OCI-LY1 (cell line): ENCODE measurements around the gene PIEZO1.

Source experiments
- H2AFZ ChIP-seq: fragments of 200-600 bp; sonication (generic), shearing (Covaris generic); 2 replicates; pipeline ENCODE4 v1.6.0; 2014; ENCODE audit warnings: antibody characterized with exemption, mild to moderate bottlenecking, low read length
- H3F3A ChIP-seq: fragments of 200-600 bp; sonication (generic), shearing (Covaris generic); 2 replicates; pipeline ENCODE4 v1.6.0; 2014; ENCODE audit warnings: mild to moderate bottlenecking, antibody characterized with exemption, low read length, moderate library complexity; ENCODE audit not compliant: insufficient read depth
- H3K27ac ChIP-seq: fragments of 200-600 bp; sonication (generic); 2 replicates; pipeline ENCODE4 v1.5.1; 2014; ENCODE audit warnings: low read length, mixed run types, mild to moderate bottlenecking, low read depth; ENCODE audit not compliant: poor library complexity, severe bottlenecking
- H3K27me3 ChIP-seq: fragments of 200-600 bp; sonication (generic); 2 replicates; pipeline ENCODE4 v1.6.0; 2014; ENCODE audit warnings: antibody characterized with exemption, mild to moderate bottlenecking, low read length, moderate library complexity; ENCODE audit not compliant: insufficient read depth
- H3K36me3 ChIP-seq: fragments of 200-600 bp; sonication (generic); 2 replicates; pipeline ENCODE4 v1.6.1; 2014; ENCODE audit warnings: mild to moderate bottlenecking, antibody characterized with exemption, low read length, moderate library complexity, mixed read lengths; ENCODE audit not compliant: insufficient read depth
- H3K4me1 ChIP-seq: fragments of 200-600 bp; sonication (generic); 2 replicates; pipeline ENCODE4 v1.5.1; 2014; ENCODE audit warnings: mild to moderate bottlenecking, low read length, moderate library complexity; ENCODE audit not compliant: insufficient read depth, severe bottlenecking
- H3K4me2 ChIP-seq: fragments of 200-600 bp; sonication (generic), shearing (Covaris generic); 2 replicates; pipeline ENCODE4 v1.6.1; 2014; ENCODE audit warnings: low read length
- H3K4me3 ChIP-seq: fragments of 200-600 bp; sonication (generic); 2 replicates; pipeline ENCODE4 v1.5.1; 2014; ENCODE audit warnings: low read length, low read depth, mild to moderate bottlenecking, mixed read lengths; ENCODE audit not compliant: poor library complexity, severe bottlenecking
- H3K79me2 ChIP-seq: fragments of 200-600 bp; shearing (Covaris generic); 2 replicates; pipeline ENCODE4 v1.6.1; 2016; ENCODE audit warnings: mixed run types, low read length, mixed read lengths; ENCODE audit not compliant: insufficient read depth
- H3K9ac ChIP-seq: fragments of 200-600 bp; sonication (generic), shearing (Covaris generic); 2 replicates; pipeline ENCODE4 v1.6.1; 2014; ENCODE audit warnings: mild to moderate bottlenecking, low read length, mixed read lengths
- H3K9me2 ChIP-seq: fragments of 200-600 bp; sonication (generic), shearing (Covaris generic); 2 replicates; pipeline ENCODE4 v1.6.1; 2014; ENCODE audit warnings: low read depth, mild to moderate bottlenecking, low read length, mixed read lengths
- H3K9me3 ChIP-seq: fragments of 200-600 bp; shearing (Covaris generic); 2 replicates; pipeline ENCODE4 v1.6.1; 2014; ENCODE audit warnings: low read length, mixed read lengths
- H4K20me1 ChIP-seq: fragments of 200-600 bp; sonication (generic), shearing (Covaris generic); 2 replicates; pipeline ENCODE4 v1.6.0; 2016; ENCODE audit warnings: mild to moderate bottlenecking, low read length; ENCODE audit not compliant: insufficient read depth
- CTCF ChIP-seq: fragments of 200-600 bp; sonication (generic), shearing (Covaris generic); IDR thresholded peaks from 2 replicates; pipeline ENCODE4 v1.5.1; 2017; ENCODE audit warnings: mild to moderate bottlenecking, antibody characterized with exemption, low read length, moderate library complexity, mixed read lengths
- EZH2 ChIP-seq: fragments of 200-600 bp; sonication (generic), shearing (Covaris generic); IDR thresholded peaks from 2 replicates; pipeline ENCODE4 v1.8.0; 2017; ENCODE audit warnings: borderline replicate concordance, mixed run types, mild to moderate bottlenecking, antibody characterized with exemption, low read length, moderate library complexity, mixed read lengths

The PIEZO1 gene

GRCh38 chr16:88781140-88782077 lies 3.6 kb downstream of the PIEZO1 start:
- no peaks in the 10 kb centered on the region for H4K20me1 ChIP-seq
- H3K9ac ChIP-seq = no peak overlapping the region
- H2AFZ ChIP-seq = no peak overlapping the region

GRCh38 chr16:88780142-88781062 lies 4.6 kb downstream of the PIEZO1 start:
- Histone ChIP-seq H3K4me3 (no peak overlapping the region), H3K4me2 (no peak overlapping the region)

More at GRCh38 chr16:88781140-88782077, 3.6 kb downstream of the PIEZO1 start:
- TF ChIP-seq EZH2 (no peak), CTCF (no peak)
- H3F3A ChIP-seq = peaks cover 9% of the 10 kb centered on the region
- no peaks in the 10 kb centered on the region for H3K79me2 ChIP-seq
- H3K9me3 ChIP-seq = no peaks in the 10 kb centered on the region
- no peak overlapping the region for H3K4me3 ChIP-seq
- no peak overlapping the region for H3K27ac ChIP-seq
- no peaks in the 10 kb centered on the region for H3K36me3 ChIP-seq
- no peak overlapping the region for H3K4me2 ChIP-seq
- H3K4me1 ChIP-seq = peaks cover 28% of the 10 kb centered on the region
- H3K27me3 ChIP-seq = peaks cover 13% of the 10 kb centered on the region
- H3K9me2 ChIP-seq = no peaks in the 10 kb centered on the region

More at GRCh38 chr16:88780142-88781062, 4.6 kb downstream of the PIEZO1 start:
- Histone ChIP-seq H3K27ac (no peak overlapping the region), H3K4me1 (peaks cover 24% of the 10 kb centered on the region), H3K9me3 (no peaks in the 10 kb centered on the region), H3K9me2 (no peaks in the 10 kb centered on the region), H3K27me3 (peaks cover 13% of the 10 kb centered on the region), H4K20me1 (no peaks in the 10 kb centered on the region), H3F3A (peaks cover 9% of the 10 kb centered on the region), H3K79me2 (no peaks in the 10 kb centered on the region), H3K9ac (no peak overlapping the region), H3K36me3 (no peaks in the 10 kb centered on the region), H2AFZ (no peak overlapping the region)
- TF ChIP-seq CTCF (no peak), EZH2 (no peak)
